CD4-positive, alpha-beta T cell (primary cell): ENCODE results near the gene C4orf50. TPM values are rescaled to one million over a fixed set of nuclear protein-coding genes. Genes with fewer than 3 reads are reported as not detected.

Source experiments
- ATAC-seq: fragments of 200-7000 bp; cut with Tn5 transposase; one replicate; pipeline ENCODE4 v1.10.0; 2022; ENCODE audit warnings: mild to moderate bottlenecking; ENCODE audit not compliant: poor library complexity
- CTCF ChIA-PET: fragments of 350-600 bp; sonication (Branson Sonifier 250); formaldehyde crosslinking; loops from one replicate; lab custom pipeline; 2021; ENCODE audit warnings: antibody characterized with exemption, inconsistent platforms; lab: Charles Lee
- POLR2A ChIA-PET: fragments of 350-600 bp; sonication (Branson Sonifier 250); formaldehyde crosslinking; loops from one replicate; lab custom pipeline; 2021; ENCODE audit warnings: antibody characterized with exemption, inconsistent platforms; lab: Charles Lee
- DNase-seq, 14 experiments: peaks; one replicate each; pipeline ENCODE4 v3.0.0-alpha.2; 2013 to 2020; ENCODE audit warnings: mixed read lengths in 2 of 14
- H3K27ac ChIP-seq, 2 donors: one replicate each; pipeline versions ENCODE4 v1.5.1 to v1.7.0; 2013; ENCODE audit warnings: low read length in 2 of 2, low read depth in 1 of 2, mild to moderate bottlenecking in 1 of 2
- H3K27me3 ChIP-seq, 2 experiments: 1 replicate in 1 of 2; 2 replicates in 1 of 2; pipeline versions ENCODE4 v1.6.1 to v1.7.0; 2013; ENCODE audit warnings: low read length in 2 of 2, control low read depth in 1 of 2, mild to moderate bottlenecking in 1 of 2, moderate library complexity in 1 of 2; ENCODE audit not compliant: insufficient read depth in 2 of 2, control insufficient read depth in 1 of 2
- H3K36me3 ChIP-seq: one replicate; pipeline ENCODE4 v1.6.1; 2013; ENCODE audit warnings: low read length, control low read depth; ENCODE audit not compliant: insufficient read depth
- H3K4me1 ChIP-seq: one replicate; pipeline ENCODE4 v1.6.1; 2013; ENCODE audit warnings: low read length, control low read depth; ENCODE audit not compliant: insufficient read depth
- H3K4me3 ChIP-seq: one replicate; pipeline ENCODE4 v1.5.1; 2013; ENCODE audit warnings: mild to moderate bottlenecking, low read length, moderate library complexity
- H3K9me3 ChIP-seq, 2 experiments: 1 replicate in 1 of 2; 2 replicates in 1 of 2; pipeline versions ENCODE4 v1.6.1 to v1.7.0; 2013; ENCODE audit warnings: low read length in 2 of 2, mild to moderate bottlenecking in 2 of 2, control low read depth in 1 of 2, moderate library complexity in 1 of 2; ENCODE audit not compliant: control insufficient read depth in 1 of 2, insufficient read depth in 1 of 2
- H3K27ac Mint-ChIP-seq: one replicate; pipeline ENCODE4 v1.8.0; 2020; ENCODE audit warnings: mixed read lengths
- H3K27me3 Mint-ChIP-seq: one replicate; pipeline ENCODE4 v1.8.0; 2021; ENCODE audit warnings: mixed read lengths
- H3K36me3 Mint-ChIP-seq: one replicate; pipeline ENCODE4 v1.8.0; 2021; ENCODE audit warnings: low read depth, mixed read lengths
- H3K4me1 Mint-ChIP-seq: one replicate; pipeline ENCODE4 v1.8.0; 2021; ENCODE audit warnings: low read depth, mixed read lengths
- H3K4me3 Mint-ChIP-seq: one replicate; pipeline ENCODE4 v1.8.0; 2020; ENCODE audit warnings: mild to moderate bottlenecking, mixed read lengths
- H3K9me3 Mint-ChIP-seq: one replicate; pipeline ENCODE4 v1.8.0; 2020; ENCODE audit warnings: mixed read lengths
- CTCF ChIP-seq: fragments of 200-600 bp; IDR thresholded peaks from one replicate; pipeline ENCODE4 v1.8.0; 2022; ENCODE audit warnings: antibody characterized with exemption, mild to moderate bottlenecking
- intact Hi-C, 2 experiments: fragments of 100-400 bp; cut with DNase I in 1 of 2; cut with micrococcal nuclease in 1 of 2; formaldehyde crosslinking; loops; one replicate each; pipeline versions ENCODE4 v1.15.1 to v1.9.0; 2023 to 2025; cut with DNase I, micrococcal nuclease
- total RNA-seq, 174 experiments: library from RNA in 2 of 174; stranded (reverse) in 2 of 174; gene quantifications; one replicate each; pipeline ENCODE4 v1.2.3 and lab custom pipeline; 2021 to 2026

C4orf50 gene
- total RNA-seq, 2 experiments from 2014 or later = 0.16 to 0.20 TPM

- no peaks in the 10 kb centered on the region for H3K27me3 ChIP-seq
- Mint-ChIP-seq H3K9me3 (no peaks in the 10 kb centered on the region), H3K36me3 (no peaks in the 10 kb centered on the region), H3K27ac (no peak overlapping the region), H3K4me3 (no peak overlapping the region), H3K4me1 (no peaks in the 10 kb centered on the region), H3K27me3 (peaks cover 37% of the 10 kb centered on the region)
- no peak for ATAC-seq
- H3K27ac ChIP-seq = no peak overlapping the region
- no peaks in the 10 kb centered on the region for H3K4me1 ChIP-seq
- no peak for DNase-seq
- ChIA-PET POLR2A (no interaction called here), CTCF (no interaction called here)
- no peaks in the 10 kb centered on the region for H3K36me3 ChIP-seq
- H3K9me3 ChIP-seq = peaks cover 0 to 28% of the 10 kb centered on the region in 2 experiments
- no peak for TF ChIP-seq CTCF
- intact Hi-C loops = no loop called here
- H3K4me3 ChIP-seq = no peak overlapping the region
These were observed 96.2 kb downstream of the C4orf50 start for GRCh38 chr4:5921981-5922380.

GRCh38 chr4:5921101-5921980, 96.9 kb downstream of the C4orf50 start:
- ChIA-PET CTCF (no interaction called here), POLR2A (no interaction called here)
- Mint-ChIP-seq H3K27ac (no peak overlapping the region), H3K4me1 (no peaks in the 10 kb centered on the region), H3K4me3 (no peak overlapping the region), H3K27me3 (peaks cover 43% of the 10 kb centered on the region), H3K9me3 (no peaks in the 10 kb centered on the region), H3K36me3 (no peaks in the 10 kb centered on the region)
- intact Hi-C loops = no loop called here
- H3K36me3 ChIP-seq = no peaks in the 10 kb centered on the region
- H3K27me3 ChIP-seq = peaks cover 0 to under 1% of the 10 kb centered on the region in 2 experiments
- DNase-seq (no peak), ATAC-seq (no peak)
- H3K4me3 ChIP-seq = no peak overlapping the region
- no peak overlapping the region for H3K27ac ChIP-seq
- no peaks in the 10 kb centered on the region for H3K4me1 ChIP-seq
- TF ChIP-seq CTCF = no peak
- peaks cover 0 to 30% of the 10 kb centered on the region in 2 experiments for H3K9me3 ChIP-seq

- Mint-ChIP-seq H3K36me3 (no peaks in the 10 kb centered on the region), H3K27me3 (peaks cover 48% of the 10 kb centered on the region), H3K27ac (no peak overlapping the region), H3K4me1 (no peaks in the 10 kb centered on the region), H3K9me3 (peaks cover 3% of the 10 kb centered on the region), H3K4me3 (no peak overlapping the region)
- ChIA-PET CTCF (no interaction called here), POLR2A (no interaction called here)
- no peak for TF ChIP-seq CTCF
- H3K27me3 ChIP-seq = peaks cover 0 to 2% of the 10 kb centered on the region in 2 experiments
- DNase-seq (no peak), ATAC-seq (no peak)
- H3K36me3 ChIP-seq = no peaks in the 10 kb centered on the region
- intact Hi-C loops = no loop called here
- no peak overlapping the region for H3K4me3 ChIP-seq
- no peaks in the 10 kb centered on the region for H3K4me1 ChIP-seq
- no peak overlapping the region for H3K27ac ChIP-seq
- H3K9me3 ChIP-seq = peaks cover 0 to 25% of the 10 kb centered on the region in 2 experiments
These were observed 98.7 kb downstream of the C4orf50 start for GRCh38 chr4:5919571-5919970.
